Caco-2 (cell line): ENCODE data around the gene TSPAN14. TPM values are rescaled to one million over a fixed set of nuclear protein-coding genes. Genes with fewer than 3 reads are reported as not detected.

ENCODE experiments used
- BruUV-seq: library from RNA; stranded (reverse); fragments of 400-500 nt; replicated peaks from 2 replicates; lab custom pipeline; 2021; lab: Mats Ljungman, UMichigan
- CTCF ChIA-PET: fragments of 300-600 bp; sonication (Branson Sonifier 250); formaldehyde crosslinking; loops from one replicate; lab custom pipeline; 2022; ENCODE audit warnings: antibody characterized with exemption; lab: Charles Lee
- POLR2A ChIA-PET: fragments of 300-600 bp; sonication (Branson Sonifier 250); formaldehyde crosslinking; loops from one replicate; lab custom pipeline; 2022; ENCODE audit warnings: antibody characterized with exemption; lab: Charles Lee
- DNase-seq, 2 experiments: peaks; one replicate each; pipeline versions ENCODE4 v3.0.0 to v3.0.0-alpha.2; 2020 to 2022
- H3K27me3 ChIP-seq: replicated peaks from 2 replicates; pipeline ENCODE4 v1.6.0; 2011; ENCODE audit warnings: low read length; ENCODE audit not compliant: control insufficient read depth, insufficient read depth
- H3K36me3 ChIP-seq: 2 replicates; pipeline ENCODE4 v1.5.1; 2011; ENCODE audit warnings: low read length; ENCODE audit not compliant: control insufficient read depth, insufficient read depth
- H3K4me1 ChIP-seq: fragments of 250-450 bp; sonication (Bioruptor Pico); 2 replicates; pipeline ENCODE4 v1.5.1; 2020; ENCODE audit warnings: mild to moderate bottlenecking
- H3K4me3 ChIP-seq: 2 replicates; pipeline ENCODE4 v1.5.1; 2011; ENCODE audit warnings: low read depth, mild to moderate bottlenecking, control low read depth, low read length
- H3K9me3 ChIP-seq: fragments of 250-450 bp; sonication (Bioruptor Pico); 2 replicates; pipeline ENCODE4 v1.5.1; 2020; ENCODE audit warnings: mild to moderate bottlenecking, moderate library complexity
- H3K27ac Mint-ChIP-seq: one replicate; pipeline ENCODE4 v1.8.0; 2022; ENCODE audit warnings: mixed read lengths; ENCODE audit not compliant: unreplicated experiment
- H3K27me3 Mint-ChIP-seq: one replicate; pipeline ENCODE4 v1.8.0; 2022; ENCODE audit warnings: mixed read lengths; ENCODE audit not compliant: insufficient read depth, unreplicated experiment
- H3K36me3 Mint-ChIP-seq: one replicate; pipeline ENCODE4 v1.8.0; 2022; ENCODE audit warnings: mild to moderate bottlenecking, mixed read lengths; ENCODE audit not compliant: insufficient read depth, unreplicated experiment
- H3K4me1 Mint-ChIP-seq: one replicate; pipeline ENCODE4 v1.8.0; 2022; ENCODE audit warnings: low read depth, mixed read lengths; ENCODE audit not compliant: unreplicated experiment
- H3K4me3 Mint-ChIP-seq: one replicate; pipeline ENCODE4 v1.8.0; 2022; ENCODE audit warnings: mild to moderate bottlenecking, moderate library complexity, mixed read lengths; ENCODE audit not compliant: unreplicated experiment
- H3K9me3 Mint-ChIP-seq: one replicate; pipeline ENCODE4 v1.8.0; 2022; ENCODE audit warnings: mixed read lengths; ENCODE audit not compliant: unreplicated experiment
- CTCF ChIP-seq, 2 experiments: fragments of 200-600 bp in 1 of 2; IDR thresholded peaks; 1 replicate in 1 of 2; 2 replicates in 1 of 2; pipeline versions ENCODE4 v1.5.1 to v1.8.0; 2011 to 2022; ENCODE audit warnings: antibody characterized with exemption in 1 of 2, control low read depth in 1 of 2, inconsistent platforms in 1 of 2, low read depth in 1 of 2, low read length in 1 of 2, mild to moderate bottlenecking in 1 of 2, moderate library complexity in 1 of 2; ENCODE audit not compliant: insufficient read depth in 1 of 2, severe bottlenecking in 1 of 2, unreplicated experiment in 1 of 2
- intact Hi-C: fragments of 100-400 bp; cut with micrococcal nuclease; formaldehyde crosslinking; loops from one replicate; pipeline ENCODE4 v1.10.0; 2022; ENCODE audit not compliant: unreplicated experiment
- total RNA-seq: library from RNA; stranded (reverse); gene quantifications from 2 replicates; pipeline ENCODE4 v1.2.3, GENCODE V29; 2022

TSPAN14 gene
- total RNA-seq, 1 experiment from 2014 or later, result 140 TPM

- Histone ChIP-seq H3K4me3 (no peak overlapping the region), H3K9me3 (no peaks in the 10 kb centered on the region), H3K4me1 (peaks cover 4% of the 10 kb centered on the region; the same call in 1 of the 2 replicates), H3K36me3 (no peaks in the 10 kb centered on the region), H3K27me3 (no peaks in the 10 kb centered on the region)
- POLR2A ChIA-PET, result no interaction called here
- Mint-ChIP-seq H3K9me3 (no peaks in the 10 kb centered on the region), H3K27ac (no peak overlapping the region), H3K36me3 (peaks cover 8% of the 10 kb centered on the region), H3K27me3 (no peaks in the 10 kb centered on the region), H3K4me3 (no peak overlapping the region), H3K4me1 (no peaks in the 10 kb centered on the region)
- intact Hi-C loops, result no loop called here
- TF ChIP-seq CTCF (IDR thresholded peaks at IDR 0.05; ENCODE audit: insufficient read depth in 1 of 2, low read depth in 1 of 2, low read length in 1 of 2, severe bottlenecking in 1 of 2, unreplicated experiment in 1 of 2), result no peak
- CTCF ChIA-PET, result interaction anchor here (0.7 kb wide), 1 partner anchor 42 kb away, joined by 3 read pairs; no protein-coding TSS in a partner anchor
- BruUV-seq, result no TSS peak
- DNase-seq, result no peak
Measured at GRCh38 chr10:80540618-80540980, 86.5 kb downstream of the TSPAN14 start.

GRCh38 chr10:80540981-80541750 is 87.1 kb downstream of the TSPAN14 start:
- Histone ChIP-seq H3K4me1 (peaks cover 4% of the 10 kb centered on the region; the same call in 1 of the 2 replicates), H3K36me3 (no peaks in the 10 kb centered on the region), H3K4me3 (no peak overlapping the region), H3K27me3 (no peaks in the 10 kb centered on the region), H3K9me3 (no peaks in the 10 kb centered on the region)
- no peak for DNase-seq
- peaks cover 2% of the 10 kb centered on the region for H3K36me3 Mint-ChIP-seq
- no peak for TF ChIP-seq CTCF (IDR thresholded peaks at IDR 0.05; ENCODE audit: insufficient read depth in 1 of 2, low read depth in 1 of 2, low read length in 1 of 2, severe bottlenecking in 1 of 2, unreplicated experiment in 1 of 2)
- ChIA-PET POLR2A (no interaction called here), CTCF (interaction anchor here (0.7 kb wide), 1 partner anchor 42 kb away, joined by 3 read pairs; no protein-coding TSS in a partner anchor)
- no peaks in the 10 kb centered on the region for H3K4me1 Mint-ChIP-seq
- no TSS peak for BruUV-seq
- H3K4me3 Mint-ChIP-seq, result no peak overlapping the region
- no peak overlapping the region for H3K27ac Mint-ChIP-seq
- H3K9me3 Mint-ChIP-seq, result no peaks in the 10 kb centered on the region
- intact Hi-C loops, result no loop called here
- no peaks in the 10 kb centered on the region for H3K27me3 Mint-ChIP-seq

GRCh38 chr10:80542053-80542452 is 87.9 kb downstream of the TSPAN14 start:
- H3K4me1 ChIP-seq, result no peaks in the 10 kb centered on the region
- H3K27ac Mint-ChIP-seq, result no peak overlapping the region
- no peaks in the 10 kb centered on the region for H3K9me3 Mint-ChIP-seq
- H3K27me3 ChIP-seq, result no peaks in the 10 kb centered on the region
- H3K4me1 Mint-ChIP-seq, result no peaks in the 10 kb centered on the region
- H3K9me3 ChIP-seq, result no peaks in the 10 kb centered on the region
- no TSS peak for BruUV-seq
- no peak for DNase-seq
- H3K36me3 Mint-ChIP-seq, result no peaks in the 10 kb centered on the region
- no peak overlapping the region for H3K4me3 Mint-ChIP-seq
- intact Hi-C loops, result no loop called here
- POLR2A ChIA-PET, result no interaction called here
- H3K27me3 Mint-ChIP-seq, result no peaks in the 10 kb centered on the region
- no peak for TF ChIP-seq CTCF (IDR thresholded peaks at IDR 0.05; ENCODE audit: insufficient read depth in 1 of 2, low read depth in 1 of 2, low read length in 1 of 2, severe bottlenecking in 1 of 2, unreplicated experiment in 1 of 2)
- H3K36me3 ChIP-seq, result no peaks in the 10 kb centered on the region
- CTCF ChIA-PET, result no interaction called here
- H3K4me3 ChIP-seq, result no peak overlapping the region
